Hematopoietic multipotent progenitor cell (in vitro differentiated cells): Measurements from ENCODE around the gene HIPK3. TPM values are rescaled to one million over a fixed set of nuclear protein-coding genes. Genes with fewer than 3 reads are reported as not detected.
A peak's percentile ranks its signal among the peaks of the same experiment; 100 is the strongest.
"Not testable (repeated sequence)": the region's sequence is repeated elsewhere in the genome, so short reads cannot be mapped to it uniquely, and the experiment has no call there.

Experiments used
- DNase-seq, 3 donors: peaks; one replicate each; pipeline ENCODE4 v3.0.0-alpha.2; 2011 to 2015; ENCODE audit warnings: low read depth in 2 of 3, low spot score in 2 of 3
- total RNA-seq: library from RNA; depleted of rRNA; stranded (reverse); fragments of >200 nt; gene quantifications from one replicate; pipeline ENCODE4 v1.2.3, GENCODE V29; 2012

The HIPK3 gene
- total RNA-seq, 1 donor: 73.0 TPM

DNA sequence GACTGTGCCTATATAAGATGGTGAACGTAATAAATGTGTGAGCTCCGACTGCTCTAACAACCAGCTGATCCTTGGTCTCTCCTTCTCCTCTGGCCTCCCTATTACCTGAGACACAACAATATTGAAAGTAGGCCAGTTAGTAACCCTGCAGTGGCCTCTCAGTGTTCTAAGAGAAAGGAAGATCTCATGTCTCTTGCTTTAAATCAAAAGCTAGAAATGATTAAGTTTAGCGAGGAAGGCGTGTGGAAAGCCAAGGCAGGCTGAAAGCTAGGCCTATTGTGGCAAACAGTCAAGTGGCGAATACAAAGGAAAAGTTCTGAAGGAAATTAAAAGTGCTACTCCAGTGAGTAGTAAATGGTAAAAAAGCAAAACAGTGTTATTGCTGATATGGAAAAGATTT lies 39.5 kb downstream of the HIPK3 start:
- no peak for DNase-seq

DNA sequence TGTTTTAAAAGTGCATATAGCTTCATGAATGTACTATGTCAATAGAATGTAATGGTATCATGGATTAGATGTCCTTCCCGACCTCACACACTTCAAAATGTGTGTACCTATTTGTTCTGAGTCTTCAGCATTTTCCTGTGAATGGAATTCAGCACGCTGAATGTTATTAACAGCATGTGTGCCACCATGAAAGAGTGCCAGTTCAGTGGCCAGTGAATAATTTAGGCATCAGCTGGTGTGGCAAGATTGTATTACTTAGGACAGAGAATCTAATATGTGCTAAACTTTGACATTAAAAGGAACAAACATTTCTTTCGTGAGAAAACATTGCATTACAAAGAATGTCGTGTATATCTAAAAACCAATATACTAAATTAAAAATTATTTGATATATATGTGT lies 46.4 kb downstream of the HIPK3 start:
- DNase-seq: no peak

DNA sequence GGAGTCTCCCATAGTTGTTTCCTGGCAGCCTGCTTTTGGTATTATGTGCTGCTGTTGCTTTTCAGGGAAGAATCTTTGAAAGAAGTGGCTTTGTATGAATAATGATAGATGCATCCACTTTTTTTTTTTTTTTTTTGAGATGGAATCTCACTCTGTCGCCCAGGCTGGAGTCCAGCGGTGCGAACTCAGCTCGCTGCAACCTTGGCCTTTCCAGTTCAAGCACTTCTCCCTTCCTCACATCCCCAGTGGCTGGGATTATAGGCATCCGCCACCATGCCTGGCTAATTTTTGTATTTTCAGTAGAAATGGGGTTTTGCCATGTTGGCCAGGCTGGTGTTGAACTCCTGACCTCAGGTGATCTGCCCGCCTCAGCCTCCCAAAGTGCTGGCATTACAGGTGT lies 49.6 kb downstream of the HIPK3 start:
- not testable (repeated sequence) for DNase-seq

DNA sequence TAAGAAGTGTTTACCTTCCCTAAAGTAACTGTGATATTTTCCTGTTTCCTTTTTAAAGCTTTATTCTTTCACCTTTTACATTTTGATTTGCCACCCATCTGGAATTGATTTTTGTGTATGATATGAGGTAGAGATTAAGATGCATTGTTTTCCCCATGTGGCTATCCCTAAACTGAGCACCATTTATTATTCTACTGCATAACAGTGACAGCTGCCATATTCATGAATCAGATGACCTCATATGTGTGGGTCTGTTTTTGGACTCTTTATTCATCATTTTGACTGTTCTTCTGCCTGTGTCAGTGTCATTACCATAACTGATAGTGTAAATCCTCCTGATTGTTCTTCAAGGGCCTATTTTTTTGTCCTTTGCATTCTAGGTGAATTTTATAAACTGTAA lies 50.8 kb downstream of the HIPK3 start:
- DNase-seq: no peak

DNA sequence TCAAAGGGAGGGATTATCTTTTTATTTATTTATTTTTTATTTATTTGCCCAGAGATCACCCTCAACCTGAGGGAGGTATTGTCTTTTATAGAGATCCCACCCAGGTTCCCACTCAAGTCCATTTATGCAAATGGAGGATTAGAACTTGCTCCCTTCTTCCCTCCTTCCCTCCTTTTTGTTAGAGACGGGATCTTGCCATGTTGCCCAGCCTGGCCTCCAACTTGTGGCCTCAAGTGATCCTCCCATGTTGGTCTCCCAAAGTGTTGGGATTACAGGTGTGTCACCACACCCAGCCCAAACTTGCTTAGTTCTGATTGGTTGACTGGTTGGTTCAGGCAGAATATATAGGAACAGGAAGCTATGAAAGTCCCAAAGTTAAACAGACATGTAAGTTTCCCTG lies 51.9 kb downstream of the HIPK3 start:
- no peak for DNase-seq

DNA sequence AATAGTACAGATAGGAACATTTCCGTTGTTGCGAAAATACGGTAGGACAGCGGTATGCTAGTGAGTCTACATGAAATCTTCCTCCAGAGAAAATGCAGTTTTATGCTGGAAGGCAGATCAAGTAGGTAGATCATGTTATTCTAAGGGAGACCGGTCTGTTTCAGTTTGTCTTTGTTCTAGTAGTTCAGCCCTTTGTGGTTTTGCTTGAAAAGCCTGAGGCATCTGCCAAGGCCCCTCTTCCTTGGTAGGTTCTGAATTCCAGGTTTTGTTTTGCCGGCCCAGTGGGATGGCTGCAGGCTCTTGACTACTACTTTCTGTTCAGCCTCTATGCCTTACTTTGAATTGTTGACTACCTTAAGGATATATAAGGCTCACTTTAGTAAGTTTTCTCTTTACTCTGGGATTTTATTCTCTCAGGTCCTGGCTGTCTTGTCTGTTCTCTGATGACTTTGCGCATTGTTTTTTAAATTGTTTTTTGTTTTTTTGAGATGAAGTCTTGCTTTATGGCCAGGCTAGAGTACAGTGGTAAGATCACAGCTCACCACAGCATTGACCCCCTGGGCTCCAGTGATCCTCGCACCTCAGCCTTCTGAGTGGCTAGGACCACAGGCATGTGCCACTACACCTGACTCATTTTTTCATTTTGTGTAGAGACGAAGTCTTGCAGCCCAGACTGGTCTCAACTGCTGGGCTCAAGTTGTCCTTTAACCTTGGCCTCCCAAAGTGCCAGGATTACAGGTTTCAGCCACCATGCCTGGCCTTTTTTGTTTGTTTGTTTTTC lies 53.7 kb downstream of the HIPK3 start:
- DNase-seq: no peak

DNA sequence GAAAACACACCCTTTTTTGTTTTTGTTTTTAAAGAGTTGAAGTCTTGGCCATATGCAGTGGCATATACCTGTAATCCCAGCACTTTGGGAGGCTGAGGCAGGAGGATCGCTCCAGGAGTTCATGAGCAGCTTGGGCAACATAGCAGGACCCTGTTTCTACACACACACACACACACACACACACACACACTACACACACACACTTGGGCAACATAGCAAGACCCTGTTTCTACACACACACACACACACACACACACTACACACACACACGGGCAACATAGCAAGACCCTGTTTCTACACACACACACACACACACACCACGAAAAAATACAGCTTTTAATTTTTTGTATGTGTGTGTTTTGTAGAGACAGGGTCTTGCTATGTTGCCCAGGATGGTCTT lies 54.5 kb downstream of the HIPK3 start:
- no peak for DNase-seq

DNA sequence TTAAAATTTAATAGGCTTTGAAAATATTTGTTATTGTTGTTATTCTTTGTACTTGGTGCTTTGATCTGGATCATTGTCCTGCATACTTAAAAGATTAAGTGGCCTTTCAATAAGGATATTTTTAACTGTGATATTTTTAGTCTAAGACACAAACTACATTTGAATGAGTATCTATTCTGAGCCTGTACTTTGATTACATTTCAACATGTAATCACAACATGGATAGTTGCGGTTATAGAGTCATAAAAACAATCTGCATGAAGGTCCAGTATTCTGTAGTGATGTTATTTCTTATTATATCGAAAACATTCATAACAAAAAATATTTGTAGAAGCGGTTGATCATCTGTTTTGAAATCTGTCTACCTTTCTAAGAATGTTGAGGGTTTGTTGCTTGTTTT lies 58.6 kb downstream of the HIPK3 start:
- DNase-seq: no peak

DNA sequence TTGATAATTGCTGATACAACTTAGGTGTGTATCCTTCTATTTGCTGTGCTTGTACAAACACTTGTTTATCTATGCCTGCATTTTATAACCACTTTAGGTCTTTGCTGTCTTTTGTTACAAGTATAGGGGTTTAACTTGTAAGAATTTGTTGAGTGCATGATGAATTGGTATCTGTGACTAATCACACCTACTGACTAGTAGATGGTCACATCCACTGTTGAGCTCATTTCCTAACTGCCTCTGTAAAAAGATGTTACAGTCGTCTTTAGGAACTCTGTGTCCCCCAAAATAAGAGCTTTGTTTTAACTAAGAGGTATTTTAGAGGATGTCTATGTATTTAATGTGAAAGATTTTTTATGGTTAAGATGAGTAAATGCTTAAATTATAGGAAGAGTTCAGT lies 60.5 kb downstream of the HIPK3 start:
- no peak for DNase-seq

DNA sequence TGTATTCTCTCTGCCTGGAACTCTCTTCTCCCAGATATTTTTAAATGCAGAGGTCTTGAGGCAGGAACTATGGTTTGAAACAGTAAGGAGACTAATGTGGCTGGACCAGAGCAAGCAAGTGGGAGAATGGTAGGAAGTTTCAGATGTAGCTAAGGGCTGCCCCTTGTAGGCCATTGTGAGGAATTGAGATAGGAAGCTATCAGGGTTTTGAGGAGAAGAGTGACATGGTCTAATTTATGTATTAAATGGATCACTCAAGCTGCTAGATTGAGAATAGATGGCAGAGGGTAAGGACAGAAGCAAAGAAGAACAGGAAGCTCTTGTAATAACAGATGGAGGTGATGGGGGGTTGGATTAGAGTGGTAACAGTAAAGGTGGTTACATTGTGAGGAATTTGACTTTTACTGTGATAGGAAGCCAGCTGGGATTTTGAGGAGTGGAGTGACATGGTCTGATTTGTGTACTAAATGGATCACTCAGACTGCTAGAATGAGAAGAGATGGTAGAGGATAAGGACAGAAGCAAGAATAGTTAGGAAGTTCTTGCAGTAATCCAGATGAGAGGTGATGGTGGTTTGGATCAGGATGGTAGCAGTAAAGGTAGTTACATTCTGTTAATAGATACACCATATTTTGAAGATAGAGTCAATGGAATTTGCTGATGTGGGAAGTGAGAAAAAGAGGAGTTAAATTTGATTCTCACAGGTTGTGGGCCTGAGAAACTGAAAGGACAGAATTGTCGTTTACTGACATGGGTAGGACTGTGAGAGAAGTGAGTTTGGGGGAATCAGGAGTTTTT lies 63.0 kb downstream of the HIPK3 start:
- no peak for DNase-seq

DNA sequence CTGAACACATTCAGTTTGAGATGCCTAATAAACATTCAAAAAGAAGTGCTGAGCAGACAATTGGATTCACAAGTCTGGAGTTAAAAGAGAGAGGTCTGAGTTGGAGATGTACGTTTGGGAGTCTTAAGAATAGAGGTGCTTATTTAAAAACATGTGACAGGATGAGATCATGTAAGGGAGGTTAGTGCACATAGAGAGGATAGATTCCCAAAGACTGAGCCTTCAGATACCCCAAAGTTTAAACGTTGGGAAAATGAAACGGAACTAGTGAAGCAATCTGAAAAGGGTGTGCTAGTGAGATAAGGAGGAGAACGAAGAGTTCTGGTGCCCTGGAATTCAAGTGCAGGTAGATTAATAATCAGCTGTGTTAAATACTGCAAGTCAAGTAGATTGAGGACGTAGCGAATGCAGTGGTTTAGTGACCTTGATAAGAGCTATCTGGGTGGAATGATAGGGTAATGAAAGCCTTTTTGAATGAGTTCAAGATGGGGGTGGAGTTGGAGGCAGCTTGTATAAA lies 63.7 kb downstream of the HIPK3 start:
- peak in 2 of 3 donors; percentile 29 to 41 for DNase-seq

DNA sequence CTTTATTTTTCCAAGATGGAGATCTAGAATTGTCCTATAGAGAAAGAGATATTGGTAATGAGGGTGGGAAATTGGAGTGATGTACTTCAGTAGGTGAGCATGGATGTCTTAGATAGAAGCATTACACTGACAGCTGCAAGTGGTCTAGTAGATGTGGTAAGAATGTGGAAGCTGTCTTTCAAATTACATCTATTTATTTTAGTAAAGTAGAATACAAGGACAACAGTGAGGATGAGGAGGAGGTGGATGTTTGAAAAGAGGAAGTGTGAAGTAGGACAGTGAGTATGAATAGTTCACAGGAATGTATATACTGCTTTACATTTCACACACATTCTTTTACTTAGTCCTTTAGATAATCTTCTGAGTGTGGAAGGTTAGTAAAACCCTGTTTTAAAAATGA lies 64.2 kb downstream of the HIPK3 start:
- DNase-seq: no peak

DNA sequence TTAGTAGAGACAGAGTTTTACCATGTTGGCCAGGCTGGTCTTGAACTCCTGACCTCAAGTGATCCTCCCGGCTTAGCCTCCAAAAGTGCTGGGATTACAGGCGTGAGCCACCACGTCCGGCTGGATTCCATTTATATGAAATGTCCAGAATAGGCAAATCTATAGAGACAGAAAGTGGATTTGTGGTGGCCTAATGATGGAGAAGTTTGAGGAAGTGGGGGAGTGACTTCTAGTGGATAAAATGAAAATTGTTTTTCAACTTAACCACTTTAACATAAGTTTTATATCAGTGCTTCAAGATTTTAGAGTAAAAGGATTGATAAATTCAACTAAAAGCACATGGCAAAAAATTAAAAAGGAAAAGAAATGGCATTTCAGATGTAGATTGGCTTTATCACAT lies 66.2 kb downstream of the HIPK3 start:
- DNase-seq: peak in 1 of 3 donors; percentile 35

DNA sequence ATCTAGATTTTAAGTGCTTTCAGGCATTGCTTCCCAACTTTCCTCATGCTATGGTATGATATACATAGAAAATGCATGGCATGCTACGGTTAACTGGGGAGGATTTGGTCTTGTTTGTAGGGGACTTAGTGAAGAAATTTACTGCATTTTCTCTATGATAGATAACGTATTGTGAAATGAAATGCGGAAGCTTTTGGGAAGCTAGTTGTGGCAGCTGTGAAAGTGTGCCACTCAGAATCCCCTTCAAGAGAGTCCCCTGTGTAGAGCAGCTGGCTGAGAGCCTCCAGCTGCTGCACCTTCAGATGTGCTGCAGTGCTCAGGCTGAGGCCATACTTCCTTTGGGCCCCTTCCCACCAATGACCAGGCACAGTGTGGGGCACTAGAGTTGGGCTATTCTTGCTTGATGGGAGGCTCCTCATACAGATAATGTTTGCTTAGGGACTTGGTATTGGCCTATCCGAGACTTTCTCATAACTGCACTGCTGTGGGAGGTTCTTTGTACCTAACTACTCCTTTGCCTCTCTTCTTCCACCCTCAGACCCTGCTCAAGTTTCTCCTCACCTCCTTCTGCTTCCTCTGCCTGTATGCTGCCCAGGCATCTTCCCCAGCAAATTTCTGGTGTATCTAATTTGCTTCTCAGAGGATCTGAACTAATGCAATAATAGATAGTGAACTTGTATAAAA lies 67.3 kb downstream of the HIPK3 start:
- peak in 1 of 3 donors; percentile 57 for DNase-seq

DNA sequence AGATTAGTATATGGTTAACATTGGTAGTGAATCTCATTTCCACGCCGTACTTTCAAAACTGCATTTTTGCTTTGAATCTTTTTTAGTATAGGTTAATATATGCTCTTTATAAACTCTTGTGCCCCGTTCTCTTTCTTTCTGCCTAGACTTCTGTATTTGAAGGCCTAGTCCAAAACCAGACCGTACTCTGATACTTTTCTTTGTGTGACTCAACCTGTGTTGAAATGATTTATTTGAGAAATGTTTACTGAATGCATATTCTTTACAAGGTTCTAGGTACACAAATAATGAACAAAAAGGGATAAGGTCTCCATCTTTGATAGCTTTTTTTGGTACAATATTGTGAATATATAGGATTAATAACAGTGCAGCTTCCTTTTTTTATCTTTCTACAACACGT lies 68.3 kb downstream of the HIPK3 start:
- DNase-seq: no peak

DNA sequence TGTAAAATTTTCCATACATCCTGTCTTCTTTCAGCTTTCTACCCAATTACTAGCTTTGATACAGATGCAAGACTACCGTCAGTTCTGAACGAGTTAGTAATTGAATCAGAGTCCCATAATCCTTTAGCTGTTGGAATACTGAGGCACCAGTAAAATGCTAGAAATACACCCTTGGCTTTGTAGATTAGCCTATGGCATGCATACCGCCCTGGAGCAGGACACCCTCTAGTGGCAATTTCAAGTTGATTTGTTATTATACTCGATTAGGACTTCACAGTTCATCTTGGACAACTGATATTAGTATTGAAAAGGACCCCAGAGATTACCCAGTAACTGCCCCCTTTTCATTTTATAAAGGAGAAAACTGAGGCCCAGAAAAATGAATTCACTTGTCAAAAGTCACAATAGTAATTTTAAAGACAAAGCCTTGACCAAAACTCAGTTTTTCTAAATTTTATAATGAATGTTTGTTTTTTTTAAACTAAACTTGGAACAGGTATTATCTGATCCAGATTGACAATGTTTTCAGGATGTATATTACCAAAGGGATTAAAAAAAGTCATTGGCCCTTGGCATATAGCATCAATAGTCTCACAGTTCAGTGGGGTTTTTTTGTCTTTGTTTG lies 72.6 kb downstream of the HIPK3 start:
- peak; percentile 14 to 77 (median 63) for DNase-seq

DNA sequence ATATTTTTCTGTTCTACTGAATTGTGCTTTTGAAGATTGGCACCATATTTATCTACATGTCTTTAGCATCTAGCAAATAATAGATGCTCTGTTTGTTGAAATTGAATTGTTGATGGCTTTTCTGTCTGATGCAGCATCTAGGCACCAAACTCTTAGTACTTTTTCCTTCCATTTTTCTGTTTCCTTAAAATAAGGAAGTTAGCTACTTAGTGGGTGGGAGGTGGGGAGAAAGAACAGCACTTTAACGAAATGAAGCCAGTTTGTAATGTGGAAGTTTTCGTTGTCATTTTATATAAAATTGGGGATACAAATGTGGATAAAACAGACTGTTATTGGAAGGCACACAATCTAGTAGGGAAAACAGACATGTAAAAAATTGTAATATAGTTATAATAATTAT lies 76.6 kb downstream of the HIPK3 start:
- peak in 1 of 3 donors; percentile 26 for DNase-seq

DNA sequence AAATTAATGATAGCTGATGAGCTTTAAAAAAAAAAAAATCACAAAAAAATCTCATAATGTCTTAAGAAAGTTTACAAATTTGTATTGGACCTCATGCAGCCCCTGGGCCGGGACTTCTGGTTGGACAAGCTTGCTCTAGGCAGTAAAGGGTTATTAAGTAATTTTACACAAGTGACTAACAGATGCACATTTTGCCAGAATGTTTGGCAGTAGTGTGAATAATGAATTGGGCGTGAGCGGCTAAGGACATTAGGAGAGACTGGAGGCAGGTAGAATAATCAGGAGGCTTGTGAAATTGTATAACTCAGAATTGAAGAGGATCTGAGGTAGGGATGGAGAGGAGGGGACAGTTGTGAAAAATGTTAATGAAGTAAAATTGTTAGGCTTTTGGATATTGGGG lies 77.4 kb downstream of the HIPK3 start:
- DNase-seq: no peak

DNA sequence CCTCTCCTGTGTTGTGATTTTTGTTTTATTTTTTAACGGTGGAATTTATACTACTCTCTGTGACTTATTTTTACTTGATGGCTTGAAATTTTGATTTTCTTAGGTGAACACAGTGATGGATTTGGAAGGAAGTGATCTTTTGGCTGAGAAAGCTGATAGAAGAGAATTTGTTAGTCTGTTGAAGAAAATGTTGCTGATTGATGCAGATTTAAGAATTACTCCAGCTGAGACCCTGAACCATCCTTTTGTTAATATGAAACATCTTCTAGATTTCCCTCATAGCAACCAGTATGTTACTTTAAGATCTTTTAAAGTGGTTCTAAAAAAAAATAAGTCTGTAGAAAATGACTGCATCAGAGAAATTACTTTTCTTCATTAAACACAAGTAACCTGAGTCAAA lies 82.1 kb downstream of the HIPK3 start:
- DNase-seq: no peak

DNA sequence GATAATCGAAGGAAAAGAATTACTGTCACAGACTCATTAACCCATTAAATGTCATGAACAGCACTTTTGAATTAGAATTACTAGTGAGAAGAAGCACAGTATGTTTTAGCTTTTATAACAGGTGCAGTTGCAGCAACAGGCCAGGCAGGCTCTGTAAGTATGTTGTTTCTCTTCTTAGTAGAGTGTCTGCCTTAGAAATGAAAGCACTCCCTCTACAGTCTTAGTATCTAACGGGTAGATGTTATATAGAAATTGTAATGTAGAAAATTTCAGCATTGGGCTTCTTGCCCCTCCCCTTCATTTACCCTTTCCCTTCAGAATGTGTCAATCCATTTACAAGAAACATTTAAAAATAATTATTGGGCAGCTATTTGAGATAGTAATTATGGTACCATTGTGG lies 87.4 kb downstream of the HIPK3 start:
- DNase-seq: peak in 2 of 3 donors; percentile 48 to 71
